ENCODE measurements around the gene CTNS.
"Not testable (repeated sequence)": the region's sequence is repeated elsewhere in the genome, so short reads cannot be mapped to it uniquely, and the experiment has no call there.

Gene CTNS

DNA sequence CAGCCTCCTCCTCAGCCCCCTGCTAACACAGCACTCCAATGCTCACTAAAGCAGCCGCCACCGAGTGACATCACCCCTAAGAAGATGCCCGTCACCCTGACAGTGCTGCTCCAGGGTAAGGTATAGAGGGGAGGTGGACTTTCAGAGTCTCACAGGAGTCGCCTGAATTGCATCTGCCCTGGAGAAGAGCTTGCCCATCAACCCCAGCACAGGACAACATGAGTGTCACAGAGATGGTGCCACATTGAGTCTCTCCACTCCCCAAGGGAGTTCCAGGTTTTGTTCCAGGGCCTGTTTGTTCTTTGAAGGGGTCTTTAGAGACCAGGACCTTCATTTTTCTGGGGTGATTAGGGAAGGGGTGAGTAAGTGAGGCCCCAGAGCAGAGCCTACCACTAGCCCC, 61.6 kb downstream of the CTNS start:
- peaks cover 12% of the 10 kb centered on the region; the same call in 1 of the 2 replicates for H4K20me1 ChIP-seq
- no peak for TF ChIP-seq Cebpa-rat (IDR thresholded peaks at IDR 0.05)
- H3K36me3 ChIP-seq, result peaks cover 9% of the 10 kb centered on the region
- peaks cover 21% of the 10 kb centered on the region for H3K9me3 ChIP-seq
- 0 out of 2 replicates have a peak, but pooled peaks cover 6% of the 10 kb centered on the region for H3K27me3 ChIP-seq
- no peak overlapping the region for H3K27ac ChIP-seq
- H3K4me1 ChIP-seq, result peaks cover 39% of the 10 kb centered on the region
- H3K4me2 ChIP-seq, result no peak overlapping the region
- no peak overlapping the region for H3K4me3 ChIP-seq
- H3K9ac ChIP-seq, result no peak overlapping the region

DNA sequence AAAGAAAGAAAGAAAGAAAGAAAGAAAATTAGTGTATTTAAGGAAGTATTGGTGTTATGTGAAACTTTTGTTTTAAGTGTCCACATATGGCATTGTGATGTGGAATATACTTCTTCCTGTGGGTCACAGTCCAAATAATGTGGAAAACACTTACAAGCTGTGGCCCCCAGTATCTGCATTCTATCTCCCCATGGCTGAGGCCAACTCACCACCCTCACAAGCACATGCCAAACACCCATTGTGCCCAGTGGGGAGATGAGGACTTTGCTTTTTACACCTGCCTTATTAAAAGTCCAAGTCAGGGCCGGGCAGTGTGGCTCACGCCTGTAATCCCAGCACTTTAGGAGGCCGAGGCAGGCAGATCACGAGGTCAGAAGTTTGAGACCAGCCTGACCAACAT, 63.4 kb downstream of the CTNS start:
- no peak for TF ChIP-seq Cebpa-rat (IDR thresholded peaks at IDR 0.05)
- H3K9ac ChIP-seq, result no peak overlapping the region
- 0 out of 2 replicates have a peak, but pooled peaks cover under 1% of the 10 kb centered on the region for H4K20me1 ChIP-seq
- H3K36me3 ChIP-seq, result peaks cover 9% of the 10 kb centered on the region
- peaks cover 21% of the 10 kb centered on the region for H3K9me3 ChIP-seq
- H3K4me3 ChIP-seq, result no peak overlapping the region
- no peak overlapping the region for H3K27ac ChIP-seq
- peaks cover 21% of the 10 kb centered on the region for H3K4me1 ChIP-seq
- 0 out of 2 replicates have a peak, but pooled peaks cover 2% of the 10 kb centered on the region for H3K27me3 ChIP-seq
- H3K4me2 ChIP-seq, result no peak overlapping the region

DNA sequence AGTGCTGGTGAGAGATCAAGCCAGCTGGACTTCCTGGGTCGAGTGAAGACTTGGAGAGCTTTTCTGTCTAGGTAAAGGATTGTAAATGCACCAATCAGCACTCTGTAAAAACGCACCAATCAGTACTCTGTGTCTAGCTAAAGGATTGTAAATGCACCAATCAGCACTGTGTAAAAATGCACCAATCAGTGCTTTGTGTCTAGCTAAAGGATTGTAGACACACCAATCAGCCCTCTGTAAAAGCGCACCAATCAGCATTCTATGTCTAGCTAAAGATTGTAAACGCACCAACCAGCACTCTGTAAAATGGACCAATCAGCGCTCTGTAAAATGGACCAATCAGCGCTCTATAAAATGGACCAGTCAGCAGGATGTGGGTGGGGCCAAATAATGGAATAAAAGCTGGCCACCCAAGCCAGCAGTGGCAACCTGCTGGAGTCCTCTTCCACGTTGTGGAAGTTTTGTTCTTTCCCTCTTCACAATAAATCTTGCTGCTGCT, 65.5 kb downstream of the CTNS start:
- H3K4me1 ChIP-seq, H4K20me1 ChIP-seq, H3K4me2 ChIP-seq, H3K4me3 ChIP-seq, H3K36me3 ChIP-seq, H3K27me3 ChIP-seq, H3K27ac ChIP-seq, H3K9ac ChIP-seq: not testable (repeated sequence)
- peaks cover 21% of the 10 kb centered on the region for H3K9me3 ChIP-seq

DNA sequence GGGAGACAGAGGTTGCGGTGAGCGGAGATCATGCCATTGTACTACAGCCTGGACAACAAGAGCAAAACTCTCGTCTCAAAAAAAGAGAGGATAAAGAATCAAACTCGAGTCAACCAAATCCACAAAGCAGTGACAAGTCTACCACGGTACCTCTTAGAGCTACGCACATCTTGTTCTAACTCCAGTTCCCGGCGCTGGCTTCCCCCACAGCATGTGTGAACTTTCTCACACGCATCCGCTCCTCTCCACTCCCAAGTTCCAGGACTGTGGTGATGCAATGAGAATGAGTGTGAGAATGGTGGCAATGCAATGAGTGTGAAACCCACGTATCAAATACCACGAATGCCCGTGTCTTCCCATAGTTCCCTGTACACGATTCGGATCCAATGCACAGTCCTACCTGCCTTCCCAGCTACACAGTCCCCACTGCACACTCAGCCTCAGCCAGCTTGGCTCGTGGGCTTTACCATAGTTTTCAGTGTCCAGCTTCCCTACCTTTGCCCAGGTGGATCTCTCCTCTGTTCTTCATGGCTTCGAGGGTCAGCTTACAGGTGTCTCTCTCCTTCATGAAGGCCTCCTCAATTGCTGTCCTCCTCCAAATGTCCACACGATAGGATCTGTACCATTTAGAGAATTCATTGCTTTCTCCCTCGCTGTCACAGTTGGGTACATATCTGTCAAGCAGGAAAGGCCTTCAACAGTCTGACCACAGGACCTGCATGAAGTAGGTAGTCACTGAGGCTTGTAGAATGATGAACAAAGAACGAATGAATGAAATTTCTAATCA, 68.6 kb downstream of the CTNS start:
- peaks cover 9% of the 10 kb centered on the region for H3K36me3 ChIP-seq
- peaks cover 10% of the 10 kb centered on the region for H3K9me3 ChIP-seq
- H3K9ac ChIP-seq, result no peak overlapping the region

DNA sequence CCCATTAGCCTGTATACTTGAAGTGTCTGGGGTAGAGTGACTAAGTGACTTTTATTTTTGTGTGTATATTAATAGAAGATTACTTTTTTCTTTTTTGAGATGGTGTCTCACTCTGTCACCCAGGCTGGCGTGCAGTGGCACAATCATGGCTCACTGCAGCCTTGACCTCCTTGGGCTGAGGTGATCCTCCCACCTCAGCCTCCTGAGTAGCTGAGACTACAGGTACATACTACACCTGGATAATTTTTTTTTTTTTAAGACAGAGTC, 69.1 kb downstream of the CTNS start:
- H3K27ac ChIP-seq, H4K20me1 ChIP-seq, H3K4me2 ChIP-seq, H3K9ac ChIP-seq, H3K4me3 ChIP-seq, H3K36me3 ChIP-seq, H3K27me3 ChIP-seq, H3K4me1 ChIP-seq: not testable (repeated sequence)
- peaks cover 10% of the 10 kb centered on the region for H3K9me3 ChIP-seq

More for the DNA sequence above, 68.6 kb downstream of the CTNS start:
- Histone ChIP-seq H3K4me3 (no peak overlapping the region), H3K4me2 (no peak overlapping the region), H3K4me1 (peaks cover 4% of the 10 kb centered on the region), H4K20me1 (no peaks in the 10 kb centered on the region), H3K27ac (no peak overlapping the region), H3K27me3 (no peaks in the 10 kb centered on the region)
- no peak for TF ChIP-seq Cebpa-rat (IDR thresholded peaks at IDR 0.05)

DNA sequence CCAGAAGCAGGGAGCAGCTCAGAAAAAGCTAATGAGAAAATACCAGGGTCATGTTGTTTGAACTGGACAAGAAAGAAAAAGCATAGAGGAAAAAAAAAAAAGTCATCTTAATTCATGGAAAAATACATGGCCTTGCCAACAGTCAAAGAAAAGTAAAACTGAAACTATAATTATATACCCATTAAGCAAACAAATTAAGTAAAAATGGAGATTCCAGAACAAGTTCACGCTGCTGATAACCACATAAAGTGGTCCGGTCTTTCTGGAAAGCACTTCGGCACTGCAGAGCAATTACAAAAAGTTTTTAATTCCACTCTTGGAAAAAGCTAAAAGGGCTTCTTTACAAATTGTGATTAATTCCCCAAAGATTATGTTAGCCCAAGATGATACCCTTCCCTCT, 71.8 kb downstream of the CTNS start:
- Histone ChIP-seq H4K20me1 (no peaks in the 10 kb centered on the region), H3K27ac (no peak overlapping the region), H3K4me2 (no peak overlapping the region), H3K4me3 (no peak overlapping the region), H3K27me3 (no peaks in the 10 kb centered on the region), H3K4me1 (peaks cover 35% of the 10 kb centered on the region), H3K36me3 (peaks cover 18% of the 10 kb centered on the region), H3K9me3 (no peaks in the 10 kb centered on the region), H3K9ac (no peak overlapping the region)
- TF ChIP-seq Cebpa-rat (IDR thresholded peaks at IDR 0.05), result no peak

DNA sequence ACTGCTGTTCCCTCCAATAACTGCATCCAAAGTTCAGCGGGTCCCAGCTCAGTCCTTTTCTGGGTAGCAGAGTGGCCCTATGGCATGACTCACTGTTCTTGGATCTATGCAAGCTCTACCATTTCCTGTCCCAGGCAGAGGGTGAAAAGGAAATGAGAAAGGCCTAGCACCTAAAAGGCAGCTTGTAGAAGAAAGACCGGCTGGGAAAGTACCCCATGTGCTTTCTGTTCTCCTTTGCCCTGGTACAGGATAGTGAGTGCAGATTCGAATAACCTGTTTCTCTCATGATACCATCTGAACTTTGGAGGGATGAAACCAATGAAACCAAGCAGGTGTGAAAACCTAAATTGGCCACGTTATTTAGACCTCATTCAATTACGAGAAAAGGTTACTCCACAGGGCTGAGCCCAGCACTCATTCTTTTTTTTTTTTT, 74.4 kb downstream of the CTNS start:
- Histone ChIP-seq H3K9ac (no peak overlapping the region), H3K4me1 (peaks cover 51% of the 10 kb centered on the region), H3K36me3 (peaks cover 42% of the 10 kb centered on the region), H3K9me3 (no peaks in the 10 kb centered on the region), H3K27me3 (no peaks in the 10 kb centered on the region), H3K4me2 (peak overlapping the region; percentile 75), H4K20me1 (no peaks in the 10 kb centered on the region), H3K27ac (no peak overlapping the region; the same call in 1 of the 2 replicates), H3K4me3 (no peak overlapping the region)
- no peak for TF ChIP-seq Cebpa-rat (IDR thresholded peaks at IDR 0.05)
